Renal pelvis (tissue), 4 donors: ENCODE data around the gene SEMA6D. TPM values are rescaled to one million over a fixed set of nuclear protein-coding genes. Genes with fewer than 3 reads are reported as not detected.

ENCODE experiments used
- DNase-seq: peaks from one replicate; pipeline ENCODE4 v3.0.0-alpha.2; 2013
- polyA plus RNA-seq, 3 donors: library from polyadenylated mRNA; unstranded; fragments of 120-200 nt; gene quantifications; one replicate each; pipeline ENCODE4 v1.2.1, GENCODE V29; 2013; ENCODE audit not compliant: insufficient read length in 3 of 3

SEMA6D gene
- polyA plus RNA-seq, 3 donors = 28.0 to 37.1 (median 31.1) TPM

GRCh38 chr15:47742742-47743141, 25.4 kb downstream of the SEMA6D start:
- DNase-seq = no peak

- DNase-seq = no peak
Measured at GRCh38 chr15:47743385-47743784, 26.1 kb downstream of the SEMA6D start.

- no peak for DNase-seq
Measured at GRCh38 chr15:47743886-47744285, 26.6 kb downstream of the SEMA6D start.

- no peak for DNase-seq
Measured at GRCh38 chr15:47744496-47744895, 27.2 kb downstream of the SEMA6D start.

- no peak for DNase-seq
Measured at GRCh38 chr15:47744973-47745372, 27.7 kb downstream of the SEMA6D start.

GRCh38 chr15:47746516-47746915, 29.2 kb downstream of the SEMA6D start:
- no peak for DNase-seq

- DNase-seq = no peak
Measured at GRCh38 chr15:47750030-47750739, 32.9 kb downstream of the SEMA6D start.

GRCh38 chr15:47750740-47751262, 33.5 kb downstream of the SEMA6D start:
- no peak for DNase-seq

GRCh38 chr15:47753591-47753990, 36.3 kb downstream of the SEMA6D start:
- no peak for DNase-seq

GRCh38 chr15:47754312-47754711, 37.0 kb downstream of the SEMA6D start:
- DNase-seq = no peak

- DNase-seq = no peak
Measured at GRCh38 chr15:47755941-47756340, 38.6 kb downstream of the SEMA6D start.

GRCh38 chr15:47756872-47757271, 39.6 kb downstream of the SEMA6D start:
- no peak for DNase-seq

- DNase-seq = no peak
Measured at GRCh38 chr15:47757331-47757730, 40.0 kb downstream of the SEMA6D start.

- no peak for DNase-seq
Measured at GRCh38 chr15:47762621-47763020, 45.3 kb downstream of the SEMA6D start.

- DNase-seq = no peak
Measured at GRCh38 chr15:47764666-47765065, 47.4 kb downstream of the SEMA6D start.

- DNase-seq = no peak
Measured at GRCh38 chr15:47766406-47766805, 49.1 kb downstream of the SEMA6D start.

- no peak for DNase-seq
Measured at GRCh38 chr15:47767035-47767434, 49.7 kb downstream of the SEMA6D start.

GRCh38 chr15:47768735-47769134, 51.4 kb downstream of the SEMA6D start:
- no peak for DNase-seq

GRCh38 chr15:47769166-47769565, 51.9 kb downstream of the SEMA6D start:
- DNase-seq = no peak

GRCh38 chr15:47773143-47773542, 55.8 kb downstream of the SEMA6D start:
- DNase-seq = peak; percentile 68

- DNase-seq = no peak
Measured at GRCh38 chr15:47778263-47778770, 61.0 kb downstream of the SEMA6D start.

- DNase-seq = no peak
Measured at GRCh38 chr15:47780971-47781370, 63.7 kb downstream of the SEMA6D start.

GRCh38 chr15:47781527-47781926, 64.2 kb downstream of the SEMA6D start:
- DNase-seq = no peak

GRCh38 chr15:47784820-47785219, 67.5 kb downstream of the SEMA6D start:
- no peak for DNase-seq
